Stimulated activated CD8-positive, alpha-beta memory T cell treated with anti-CD3 and anti-CD28 coated beads, Interleukin-15, amount 100 ng/mL, for 48 hours (primary cell): Measurements from ENCODE around the gene FRMD6.
A peak's percentile ranks its signal among the peaks of the same experiment; 100 is the strongest.
"Not testable (repeated sequence)": the region's sequence is repeated elsewhere in the genome, so short reads cannot be mapped to it uniquely, and the experiment has no call there.

Source experiments
- DNase-seq, 2 donors: peaks; one replicate each; pipeline ENCODE4 v3.0.0-alpha.2; 2020; ENCODE audit warnings: low read depth in 2 of 2

The FRMD6 gene

GRCh38 chr14:51628238-51628637 is 23.5 kb upstream of the FRMD6 start:
- no peak for DNase-seq

GRCh38 chr14:51630987-51631386 is 20.7 kb upstream of the FRMD6 start:
- DNase-seq = no peak

GRCh38 chr14:51633298-51633697 is 18.4 kb upstream of the FRMD6 start:
- DNase-seq = not testable (repeated sequence)

GRCh38 chr14:51636109-51636508 is 15.6 kb upstream of the FRMD6 start:
- DNase-seq = no peak

GRCh38 chr14:51638071-51638944 is 13.4 kb upstream of the FRMD6 start:
- DNase-seq = no peak

- no peak for DNase-seq
These were observed 11.9 kb upstream of the FRMD6 start for GRCh38 chr14:51639668-51640316.

- no peak for DNase-seq
These were observed 8.6 kb upstream of the FRMD6 start for GRCh38 chr14:51643140-51643539.

- DNase-seq = no peak
These were observed 7.3 kb upstream of the FRMD6 start for GRCh38 chr14:51644217-51644933.

- DNase-seq = no peak
These were observed 3.4 kb upstream of the FRMD6 start for GRCh38 chr14:51648296-51648695.

- DNase-seq = no peak
These were observed 858 bp upstream of the FRMD6 start for GRCh38 chr14:51650716-51651387.

GRCh38 chr14:51652168-51653078 is 713 bp downstream of the FRMD6 start:
- peak in 1 of 2 donors; percentile 28 for DNase-seq

GRCh38 chr14:51653079-51653774 is 1.5 kb downstream of the FRMD6 start:
- DNase-seq = no peak

- DNase-seq = no peak
These were observed 2.2 kb downstream of the FRMD6 start for GRCh38 chr14:51653775-51654532.

- no peak for DNase-seq
These were observed 2.8 kb downstream of the FRMD6 start for GRCh38 chr14:51654533-51654845.

- DNase-seq = no peak
These were observed 6.1 kb downstream of the FRMD6 start for GRCh38 chr14:51657762-51658161.

- no peak for DNase-seq
These were observed 6.9 kb downstream of the FRMD6 start for GRCh38 chr14:51658441-51659173.

- DNase-seq = no peak
These were observed 9.0 kb downstream of the FRMD6 start for GRCh38 chr14:51660741-51661140.

GRCh38 chr14:51661504-51661903 is 9.8 kb downstream of the FRMD6 start:
- no peak for DNase-seq

- DNase-seq = no peak
These were observed 12.1 kb downstream of the FRMD6 start for GRCh38 chr14:51663783-51664326.
